Adrenal gland (tissue), 5 donors: ENCODE results near the gene CPEB1.

Experiments
- CTCF ChIP-seq, 6 experiments: fragments of 450-650 bp in 4 of 6; fragments of 200-600 bp in 2 of 6; sonication (generic) in 1 of 6; IDR thresholded peaks; 1 replicate in 5 of 6; 2 replicates in 1 of 6; pipeline versions ENCODE4 v1.5.1 to v1.8.0; 2016 to 2021; ENCODE audit warnings: antibody characterized with exemption in 6 of 6, mild to moderate bottlenecking in 2 of 6, moderate library complexity in 1 of 6
- POLR2A ChIP-seq, 2 donors: fragments of 450-650 bp; IDR thresholded peaks; one replicate each; pipeline ENCODE4 v1.6.1; 2017; ENCODE audit warnings: antibody characterized with exemption in 2 of 2, mild to moderate bottlenecking in 2 of 2, moderate library complexity in 1 of 2
- donor health status: DM: no; HTN: no; CAD: no.

DNA sequence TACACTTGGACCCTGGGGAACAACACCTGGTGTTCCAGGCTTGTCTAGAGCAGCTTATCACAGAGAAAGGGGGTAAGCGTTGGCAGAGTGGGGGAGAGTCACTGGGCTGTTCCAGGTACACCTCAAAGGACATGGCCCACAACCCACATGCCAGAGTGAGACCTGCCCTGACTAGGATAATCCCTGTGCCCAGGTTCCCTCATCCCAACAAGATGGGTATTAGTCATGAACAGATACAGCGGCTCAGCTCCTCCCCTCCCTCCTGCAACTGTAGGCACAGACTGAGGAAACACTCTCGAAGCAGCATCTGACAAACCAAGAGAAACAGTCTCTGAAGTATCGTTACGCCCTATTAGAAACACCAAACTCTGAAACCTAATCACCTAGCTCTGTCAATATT is 74.9 kb downstream of the CPEB1 start:
- no peak for TF ChIP-seq POLR2A (IDR thresholded peaks at IDR 0.05)
- no peak for TF ChIP-seq CTCF (IDR thresholded peaks at IDR 0.05)
